Fibroblast of skin of back (primary cell): Measurements from ENCODE around the gene ADAP1.

Experiments
- DNase-seq: peaks from one replicate; pipeline ENCODE4 v3.0.0-alpha.2; 2013

Gene ADAP1

GRCh38 chr7:921581-922333, 32.7 kb downstream of the ADAP1 start:
- no peak for DNase-seq

- no peak for DNase-seq
These were observed 33.4 kb downstream of the ADAP1 start for GRCh38 chr7:921071-921461.

GRCh38 chr7:920351-921070, 34.0 kb downstream of the ADAP1 start:
- DNase-seq = no peak

- DNase-seq = no peak
These were observed 34.5 kb downstream of the ADAP1 start for GRCh38 chr7:919924-920341.

- DNase-seq = no peak
These were observed 35.4 kb downstream of the ADAP1 start for GRCh38 chr7:919114-919442.

GRCh38 chr7:918441-919113, 35.9 kb downstream of the ADAP1 start:
- no peak for DNase-seq

- no peak for DNase-seq
These were observed 36.4 kb downstream of the ADAP1 start for GRCh38 chr7:918118-918425.

GRCh38 chr7:917255-918117, 37.0 kb downstream of the ADAP1 start:
- DNase-seq = no peak

GRCh38 chr7:916291-916941, 38.1 kb downstream of the ADAP1 start:
- DNase-seq = no peak

GRCh38 chr7:915291-916218, 38.9 kb downstream of the ADAP1 start:
- no peak for DNase-seq

GRCh38 chr7:914521-915194, 39.8 kb downstream of the ADAP1 start:
- DNase-seq = no peak

- no peak for DNase-seq
These were observed 40.6 kb downstream of the ADAP1 start for GRCh38 chr7:913736-914520.

GRCh38 chr7:911791-912480, 42.5 kb downstream of the ADAP1 start:
- DNase-seq = no peak

- no peak for DNase-seq
These were observed 43.5 kb downstream of the ADAP1 start for GRCh38 chr7:910931-911431.

GRCh38 chr7:910441-910861, 44.0 kb downstream of the ADAP1 start:
- DNase-seq = no peak

GRCh38 chr7:909358-910329, 44.8 kb downstream of the ADAP1 start:
- peak; percentile 31 for DNase-seq

- peak; percentile 45 for DNase-seq
These were observed 45.7 kb downstream of the ADAP1 start for GRCh38 chr7:908591-909357.
